Measurements from ENCODE around the gene MCM3.

- no peak for TF ChIP-seq POLR2A (IDR thresholded peaks at IDR 0.05)
- TF ChIP-seq, protein P1, sequence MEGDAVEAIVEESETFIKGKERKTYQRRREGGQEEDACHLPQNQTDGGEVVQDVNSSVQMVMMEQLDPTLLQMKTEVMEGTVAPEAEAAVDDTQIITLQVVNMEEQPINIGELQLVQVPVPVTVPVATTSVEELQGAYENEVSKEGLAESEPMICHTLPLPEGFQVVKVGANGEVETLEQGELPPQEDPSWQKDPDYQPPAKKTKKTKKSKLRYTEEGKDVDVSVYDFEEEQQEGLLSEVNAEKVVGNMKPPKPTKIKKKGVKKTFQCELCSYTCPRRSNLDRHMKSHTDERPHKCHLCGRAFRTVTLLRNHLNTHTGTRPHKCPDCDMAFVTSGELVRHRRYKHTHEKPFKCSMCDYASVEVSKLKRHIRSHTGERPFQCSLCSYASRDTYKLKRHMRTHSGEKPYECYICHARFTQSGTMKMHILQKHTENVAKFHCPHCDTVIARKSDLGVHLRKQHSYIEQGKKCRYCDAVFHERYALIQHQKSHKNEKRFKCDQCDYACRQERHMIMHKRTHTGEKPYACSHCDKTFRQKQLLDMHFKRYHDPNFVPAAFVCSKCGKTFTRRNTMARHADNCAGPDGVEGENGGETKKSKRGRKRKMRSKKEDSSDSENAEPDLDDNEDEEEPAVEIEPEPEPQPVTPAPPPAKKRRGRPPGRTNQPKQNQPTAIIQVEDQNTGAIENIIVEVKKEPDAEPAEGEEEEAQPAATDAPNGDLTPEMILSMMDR (IDR thresholded peaks at IDR 0.05): no peak
Measured at GRCh38 chr6:52251113-52251512, 33.4 kb downstream of the MCM3 start.
